PC-9 (cell line): Measurements from ENCODE around the gene UBE3A. TPM values are rescaled to one million over a fixed set of nuclear protein-coding genes. Genes with fewer than 3 reads are reported as not detected.

ENCODE experiments used
- BruUV-seq: library from RNA; stranded (reverse); fragments of 400-500 nt; replicated peaks from 2 replicates; lab custom pipeline; 2021; lab: Mats Ljungman, UMichigan
- CTCF ChIA-PET: fragments of 300-600 bp; sonication (Branson Sonifier 250); formaldehyde crosslinking; loops from one replicate; lab custom pipeline; 2022; ENCODE audit warnings: antibody characterized with exemption; lab: Charles Lee
- POLR2A ChIA-PET: fragments of 300-600 bp; sonication (Branson Sonifier 250); formaldehyde crosslinking; loops from one replicate; lab custom pipeline; 2022; ENCODE audit warnings: antibody characterized with exemption; ENCODE audit not compliant: unreplicated experiment; lab: Charles Lee
- DNase-seq, 2 experiments: peaks; one replicate each; pipeline versions ENCODE4 v3.0.0 to v3.0.0-alpha.2; 2015 to 2022; ENCODE audit warnings: mixed read lengths in 1 of 2
- H2AFZ ChIP-seq: fragments of 200-600 bp; sonication (generic); 2 replicates; pipeline ENCODE4 v1.8.1; 2017; ENCODE audit warnings: antibody characterized with exemption
- H3F3A ChIP-seq: fragments of 200-600 bp; sonication (generic); 2 replicates; pipeline ENCODE4 v1.8.1; 2017; ENCODE audit warnings: antibody characterized with exemption, mild to moderate bottlenecking, low read depth; ENCODE audit not compliant: insufficient read depth
- H3K27ac ChIP-seq: fragments of 200-600 bp; sonication (generic); 2 replicates; pipeline ENCODE4 v1.6.1; 2016; ENCODE audit warnings: mixed run types
- H3K27me3 ChIP-seq: fragments of 200-600 bp; sonication (generic); 2 replicates; pipeline ENCODE4 v1.6.1; 2016; ENCODE audit warnings: low read depth, mixed run types; ENCODE audit not compliant: insufficient read depth
- H3K36me3 ChIP-seq: fragments of 200-600 bp; sonication (generic); 2 replicates; pipeline ENCODE4 v1.6.1; 2016; ENCODE audit warnings: low read depth, mixed run types
- H3K4me1 ChIP-seq: fragments of 200-600 bp; sonication (generic); replicated peaks from 2 replicates; pipeline ENCODE4 v1.6.1; 2016; ENCODE audit warnings: mixed run types; ENCODE audit not compliant: insufficient read depth
- H3K4me2 ChIP-seq: fragments of 200-600 bp; sonication (generic); 2 replicates; pipeline ENCODE4 v1.6.1; 2017; ENCODE audit warnings: mixed run types
- H3K4me3 ChIP-seq: fragments of 200-600 bp; sonication (generic); 2 replicates; pipeline ENCODE4 v1.6.1; 2016; ENCODE audit warnings: mixed run types
- H3K79me2 ChIP-seq: fragments of 200-600 bp; sonication (generic); 2 replicates; pipeline ENCODE4 v1.6.1; 2017; ENCODE audit warnings: low read depth, mixed run types
- H3K9me2 ChIP-seq: fragments of 200-600 bp; sonication (generic); 2 replicates; pipeline ENCODE4 v1.8.1; 2017; ENCODE audit warnings: mild to moderate bottlenecking; ENCODE audit not compliant: insufficient read depth
- H3K9me3 ChIP-seq: fragments of 200-600 bp; sonication (generic); 2 replicates; pipeline ENCODE4 v1.8.1; 2016; ENCODE audit warnings: low read depth; ENCODE audit not compliant: insufficient read depth
- H4K20me1 ChIP-seq: fragments of 200-600 bp; sonication (generic); 2 replicates; pipeline ENCODE4 v1.8.1; 2017; ENCODE audit not compliant: insufficient read depth
- EZH2 ChIP-seq: fragments of 200-600 bp; sonication (generic); IDR thresholded peaks from 2 replicates; pipeline ENCODE4 v1.8.0; 2017; ENCODE audit warnings: antibody characterized with exemption, low read depth
- intact Hi-C: fragments of 100-400 bp; cut with micrococcal nuclease; formaldehyde crosslinking; loops from one replicate; pipeline ENCODE4 v1.10.0; 2022; ENCODE audit not compliant: unreplicated experiment
- total RNA-seq: library from RNA; stranded (reverse); gene quantifications from 2 replicates; pipeline ENCODE4 v1.2.3, GENCODE V29; 2021
- TF ChIP-seq, protein P1 (sequence below): fragments of 200-600 bp; sonication (generic); conservative IDR thresholded peaks from 2 replicates; pipeline ENCODE4 v1.6.1; 2017; ENCODE audit warnings: mixed run types, antibody characterized with exemption, mild to moderate bottlenecking, moderate library complexity

Gene UBE3A
- total RNA-seq, 1 experiment from 2014 or later = 65.2 TPM

DNA sequence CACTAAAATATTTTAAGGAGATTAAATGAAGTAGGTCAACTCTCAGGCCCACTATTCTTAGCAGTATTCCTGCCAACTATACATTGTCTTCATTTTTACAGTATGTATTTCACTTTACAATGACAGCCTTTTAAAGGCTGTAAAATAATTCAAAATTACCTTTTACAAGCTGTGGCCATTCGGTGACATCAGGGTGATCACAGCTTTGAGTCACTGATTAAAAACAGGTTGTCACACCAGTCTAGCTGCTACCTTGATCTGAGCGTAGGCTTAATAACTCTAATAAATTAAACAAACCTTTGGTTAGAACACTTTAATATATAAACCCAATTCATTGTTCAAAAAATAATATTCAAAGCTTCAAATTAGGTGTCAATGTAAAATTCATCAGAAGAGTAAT, 29.9 kb downstream of the UBE3A start:
- Histone ChIP-seq H4K20me1 (peaks cover 21% of the 10 kb centered on the region), H3K27me3 (no peaks in the 10 kb centered on the region), H3K9me2 (no peaks in the 10 kb centered on the region), H2AFZ (no peak overlapping the region), H3K79me2 (peaks cover 55% of the 10 kb centered on the region), H3K4me2 (no peak overlapping the region), H3K4me3 (no peak overlapping the region), H3K27ac (no peak overlapping the region), H3K9me3 (no peaks in the 10 kb centered on the region), H3F3A (no peaks in the 10 kb centered on the region), H3K36me3 (peaks cover 7% of the 10 kb centered on the region; the same call in 1 of the 2 replicates), H3K4me1 (no peaks in the 10 kb centered on the region)
- no TSS peak for BruUV-seq
- no peak for TF ChIP-seq EZH2
- TF ChIP-seq, protein P1, sequence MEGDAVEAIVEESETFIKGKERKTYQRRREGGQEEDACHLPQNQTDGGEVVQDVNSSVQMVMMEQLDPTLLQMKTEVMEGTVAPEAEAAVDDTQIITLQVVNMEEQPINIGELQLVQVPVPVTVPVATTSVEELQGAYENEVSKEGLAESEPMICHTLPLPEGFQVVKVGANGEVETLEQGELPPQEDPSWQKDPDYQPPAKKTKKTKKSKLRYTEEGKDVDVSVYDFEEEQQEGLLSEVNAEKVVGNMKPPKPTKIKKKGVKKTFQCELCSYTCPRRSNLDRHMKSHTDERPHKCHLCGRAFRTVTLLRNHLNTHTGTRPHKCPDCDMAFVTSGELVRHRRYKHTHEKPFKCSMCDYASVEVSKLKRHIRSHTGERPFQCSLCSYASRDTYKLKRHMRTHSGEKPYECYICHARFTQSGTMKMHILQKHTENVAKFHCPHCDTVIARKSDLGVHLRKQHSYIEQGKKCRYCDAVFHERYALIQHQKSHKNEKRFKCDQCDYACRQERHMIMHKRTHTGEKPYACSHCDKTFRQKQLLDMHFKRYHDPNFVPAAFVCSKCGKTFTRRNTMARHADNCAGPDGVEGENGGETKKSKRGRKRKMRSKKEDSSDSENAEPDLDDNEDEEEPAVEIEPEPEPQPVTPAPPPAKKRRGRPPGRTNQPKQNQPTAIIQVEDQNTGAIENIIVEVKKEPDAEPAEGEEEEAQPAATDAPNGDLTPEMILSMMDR = no peak
- DNase-seq = no peak
- intact Hi-C loops = no loop called here
- POLR2A ChIA-PET = interaction anchor here (0.5 kb wide), 1 partner anchor 17 kb away, joined by 5 read pairs; no protein-coding TSS in a partner anchor
- CTCF ChIA-PET = no interaction called here

DNA sequence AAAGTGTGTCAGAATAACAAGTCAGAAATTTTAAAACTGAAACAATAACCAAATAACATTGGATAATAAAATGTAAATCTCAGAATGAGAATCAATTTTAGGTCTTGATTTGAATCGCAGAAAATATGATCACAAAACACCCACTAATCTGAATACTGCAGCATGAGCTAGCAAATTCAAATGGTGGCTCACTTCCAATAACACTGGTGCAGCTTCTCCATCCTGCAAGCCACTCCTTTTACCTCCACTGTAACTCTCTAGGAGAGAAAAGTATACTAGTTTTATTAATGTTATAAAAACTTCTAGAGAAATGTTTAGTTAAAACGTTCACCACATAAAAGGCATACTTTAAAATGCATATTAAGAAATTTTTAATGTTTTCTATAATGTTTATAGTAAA, 30.4 kb downstream of the UBE3A start:
- H3K9me2 ChIP-seq = no peaks in the 10 kb centered on the region
- H3K27me3 ChIP-seq = no peaks in the 10 kb centered on the region
- no peak for DNase-seq
- POLR2A ChIA-PET = no interaction called here
- H3F3A ChIP-seq = no peaks in the 10 kb centered on the region
- H2AFZ ChIP-seq = no peak overlapping the region
- H3K36me3 ChIP-seq = peaks cover 7% of the 10 kb centered on the region; the same call in 1 of the 2 replicates
- TF ChIP-seq, protein P1 = no peak
- no peak for TF ChIP-seq EZH2
- intact Hi-C loops = no loop called here
- no peak overlapping the region for H3K4me3 ChIP-seq
- peaks cover 21% of the 10 kb centered on the region for H4K20me1 ChIP-seq
- no peak overlapping the region for H3K4me2 ChIP-seq
- H3K27ac ChIP-seq = no peak overlapping the region
- no TSS peak for BruUV-seq
- CTCF ChIA-PET = no interaction called here
- no peaks in the 10 kb centered on the region for H3K4me1 ChIP-seq
- H3K9me3 ChIP-seq = no peaks in the 10 kb centered on the region
- H3K79me2 ChIP-seq = peaks cover 50% of the 10 kb centered on the region

DNA sequence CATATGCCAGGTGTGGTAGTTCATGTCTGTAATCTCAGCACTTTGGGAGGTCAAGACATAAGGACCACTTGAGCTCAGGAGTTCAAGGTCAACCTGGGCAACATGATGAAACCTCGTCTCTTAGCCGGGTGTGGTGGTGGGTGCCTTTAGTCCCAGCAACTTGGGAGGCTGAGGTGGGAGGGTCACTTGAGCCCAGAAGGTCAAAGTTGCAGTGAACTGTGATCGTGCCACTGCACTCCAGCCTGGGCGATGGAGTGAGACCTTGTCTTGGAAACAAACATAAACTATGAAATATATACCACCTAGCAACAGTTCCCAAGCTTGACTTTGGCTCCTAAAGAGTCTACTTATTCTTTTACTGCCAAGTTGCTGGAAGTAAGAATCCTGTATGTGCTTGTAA, 30.9 kb downstream of the UBE3A start:
- Histone ChIP-seq H3K9me3 (no peaks in the 10 kb centered on the region), H3K4me1 (no peaks in the 10 kb centered on the region), H3K4me2 (no peak overlapping the region), H3F3A (no peaks in the 10 kb centered on the region), H3K9me2 (no peaks in the 10 kb centered on the region), H3K36me3 (peaks cover 7% of the 10 kb centered on the region; the same call in 1 of the 2 replicates), H4K20me1 (peaks cover 21% of the 10 kb centered on the region), H3K27ac (no peak overlapping the region), H3K79me2 (peaks cover 45% of the 10 kb centered on the region), H3K4me3 (no peak overlapping the region), H2AFZ (no peak overlapping the region), H3K27me3 (no peaks in the 10 kb centered on the region)
- no TSS peak for BruUV-seq
- DNase-seq = no peak
- intact Hi-C loops = no loop called here
- ChIA-PET CTCF (no interaction called here), POLR2A (no interaction called here)
- TF ChIP-seq, protein P1 = no peak
- TF ChIP-seq EZH2 = no peak
